Endometrial microvascular endothelial cells (primary cell): ENCODE measurements around the gene STK38L. TPM values are rescaled to one million over a fixed set of nuclear protein-coding genes. Genes with fewer than 3 reads are reported as not detected.

Experiments
- in situ Hi-C: cut with HindIII; loops from 2 replicates; pipeline ENCODE4 v1.10.0; 2017; ENCODE audit warnings: low sequenced_read_pairs, low pct_unique_long_range_greater_than_20kb; ENCODE audit errors: inconsistent ontology term
- total RNA-seq: library from RNA; depleted of rRNA; stranded (reverse); fragments of >200 nt; gene quantifications from one replicate; pipeline ENCODE4 v1.2.3, GENCODE V29; 2015; ENCODE audit errors: inconsistent ontology term

STK38L gene
- total RNA-seq, 1 donor from 2014 or later, result 20.3 TPM

- in situ Hi-C loops, result loop anchor here (25.0 kb wide), 1 partner anchor 266 kb away; no protein-coding TSS in a partner anchor
Observed at GRCh38 chr12:27303139-27304111, 59.3 kb downstream of the STK38L start.

GRCh38 chr12:27304856-27305255 lies 60.8 kb downstream of the STK38L start:
- in situ Hi-C loops, result loop anchor here (25.0 kb wide), 1 partner anchor 268 kb away; no protein-coding TSS in a partner anchor

- in situ Hi-C loops, result loop anchor here (25.0 kb wide), 1 partner anchor 269 kb away; no protein-coding TSS in a partner anchor
Observed at GRCh38 chr12:27305673-27306456, 61.8 kb downstream of the STK38L start.

GRCh38 chr12:27309293-27309994 lies 65.4 kb downstream of the STK38L start:
- in situ Hi-C loops, result loop anchor here (25.0 kb wide), 1 partner anchor 272 kb away; no protein-coding TSS in a partner anchor

GRCh38 chr12:27309995-27310315 lies 65.9 kb downstream of the STK38L start:
- in situ Hi-C loops, result loop anchor here (25.0 kb wide), 1 partner anchor 273 kb away; no protein-coding TSS in a partner anchor

- in situ Hi-C loops, result loop anchor here (25.0 kb wide), 1 partner anchor 280 kb away; no protein-coding TSS in a partner anchor
Observed at GRCh38 chr12:27316947-27317346, 72.9 kb downstream of the STK38L start.

- in situ Hi-C loops, result loop anchor here (25.0 kb wide), 1 partner anchor 282 kb away; no protein-coding TSS in a partner anchor
Observed at GRCh38 chr12:27319409-27319808, 75.3 kb downstream of the STK38L start.

GRCh38 chr12:27319848-27320247 lies 75.8 kb downstream of the STK38L start:
- in situ Hi-C loops, result loop anchor here (25.0 kb wide), 1 partner anchor 283 kb away; no protein-coding TSS in a partner anchor

GRCh38 chr12:27324530-27324929 lies 80.4 kb downstream of the STK38L start:
- in situ Hi-C loops, result loop anchor here (25.0 kb wide), 1 partner anchor 287 kb away; no protein-coding TSS in a partner anchor

- in situ Hi-C loops, result no loop called here
Observed at GRCh38 chr12:27330846-27331245, 86.8 kb downstream of the STK38L start.

GRCh38 chr12:27331291-27331926 lies 87.3 kb downstream of the STK38L start:
- in situ Hi-C loops, result no loop called here

- in situ Hi-C loops, result no loop called here
Observed at GRCh38 chr12:27331927-27332324, 87.8 kb downstream of the STK38L start.

GRCh38 chr12:27332407-27332713 lies 88.3 kb downstream of the STK38L start:
- in situ Hi-C loops, result no loop called here

- in situ Hi-C loops, result no loop called here
Observed at GRCh38 chr12:27332714-27333402, 88.8 kb downstream of the STK38L start, which contains the start of gene BMAL2. Gene BMAL2, plus strand, starts transcription at chr12:27332836. Its CDS starts 237 bp downstream, at chr12:27333073.

- in situ Hi-C loops, result no loop called here
Observed at GRCh38 chr12:27333403-27334009, 89.4 kb downstream of the STK38L start.

GRCh38 chr12:27334042-27334720 lies 90.1 kb downstream of the STK38L start:
- in situ Hi-C loops, result no loop called here

- in situ Hi-C loops, result no loop called here
Observed at GRCh38 chr12:27334721-27335082, 90.6 kb downstream of the STK38L start.
